COLO668 (cell line): ENCODE results near the gene IGLL1.

ENCODE experiments used
- DNase-seq: peaks from one replicate; lab custom pipeline; 2025; ENCODE audit not compliant: unreplicated experiment; lab: John Stamatoyannopoulos, UW

Gene IGLL1

GRCh38 chr22:23530766-23531282, 49.3 kb downstream of the IGLL1 start:
- no peak for DNase-seq

DNA sequence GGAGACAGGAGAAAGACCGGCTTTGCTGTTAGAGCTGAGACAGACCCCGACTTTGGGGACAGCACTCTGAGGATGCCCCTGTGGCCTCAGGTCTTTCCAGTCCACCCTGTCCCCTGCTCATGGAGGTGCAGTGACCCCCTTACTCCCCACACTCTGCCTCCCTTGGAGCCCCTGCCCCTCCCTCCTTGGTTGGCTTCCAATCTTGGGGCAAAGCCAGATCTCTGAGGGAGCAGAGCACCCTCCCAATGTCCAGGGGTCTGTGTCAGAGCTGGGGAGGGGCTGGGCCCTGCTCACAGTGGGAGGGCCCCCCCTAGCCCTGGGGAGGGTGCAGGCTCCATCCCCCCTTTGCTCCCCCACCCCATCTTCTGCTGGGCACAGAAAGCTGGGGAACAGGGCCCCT, 50.0 kb downstream of the IGLL1 start:
- no peak for DNase-seq

GRCh38 chr22:23529166-23530103, 50.7 kb downstream of the IGLL1 start:
- DNase-seq: no peak

DNA sequence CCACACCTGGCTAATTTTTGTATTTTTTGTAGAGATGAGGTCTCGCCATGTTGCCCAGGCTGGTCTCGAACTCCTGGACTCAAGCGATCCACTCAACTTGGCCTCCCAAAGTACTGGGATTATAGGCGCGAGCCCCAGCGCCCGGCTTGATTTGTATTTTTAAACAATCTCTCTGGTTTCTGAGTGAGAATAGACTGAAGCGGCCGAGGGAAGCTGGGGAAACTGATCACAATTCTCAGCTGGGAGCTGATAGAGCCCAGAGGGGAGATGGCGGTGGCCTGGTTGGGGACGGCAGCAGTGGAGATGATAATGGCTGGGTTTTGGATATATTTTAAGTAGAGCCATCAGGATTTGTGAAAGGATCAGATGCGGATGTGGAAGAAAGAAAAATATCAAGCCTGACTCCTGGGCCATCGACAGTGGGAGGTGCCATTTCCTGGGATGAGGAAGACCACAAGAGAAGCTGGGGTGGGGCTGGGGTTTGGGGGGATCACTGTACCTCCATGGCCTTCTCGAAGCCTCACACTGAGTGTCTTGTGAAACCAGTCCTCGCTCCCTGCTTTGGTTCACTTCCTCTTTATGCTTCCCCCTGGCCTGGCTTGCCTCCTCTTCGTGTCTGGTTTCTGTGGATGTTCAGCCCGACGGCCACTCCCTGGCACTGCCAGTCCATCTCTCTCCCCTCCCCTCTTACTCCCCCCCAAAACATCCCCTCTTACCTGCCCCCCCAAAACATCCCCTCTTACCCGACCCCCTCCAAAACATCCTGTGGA, 51.9 kb downstream of the IGLL1 start:
- no peak for DNase-seq

- no peak for DNase-seq
Observed at GRCh38 chr22:23526596-23527316, 53.3 kb downstream of the IGLL1 start.

GRCh38 chr22:23525510-23525909, 54.6 kb downstream of the IGLL1 start:
- DNase-seq: no peak

- no peak for DNase-seq
Observed at GRCh38 chr22:23524226-23524625, 55.9 kb downstream of the IGLL1 start.

DNA sequence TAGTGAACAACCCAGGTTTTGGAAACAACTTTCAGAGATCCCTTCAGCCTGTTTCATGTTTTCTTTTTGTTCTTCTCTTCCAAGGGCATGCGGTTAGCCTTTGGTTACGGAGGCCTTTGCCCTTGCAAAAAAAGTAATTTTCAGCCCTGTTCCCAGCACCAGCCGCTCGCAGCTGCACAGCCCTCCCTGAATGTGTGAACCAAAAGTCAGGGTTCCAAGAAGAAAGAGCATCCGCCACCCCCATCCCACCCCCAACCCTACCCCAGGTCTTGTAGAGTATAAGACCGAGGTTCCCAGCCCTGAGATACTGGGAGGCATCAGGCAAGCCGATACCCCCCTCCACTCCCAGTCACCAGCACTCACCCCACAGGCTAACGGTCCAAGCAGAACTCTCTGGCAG, 56.4 kb downstream of the IGLL1 start:
- no peak for DNase-seq
